ENCODE data around the gene BRD1.

Gene BRD1

DNA sequence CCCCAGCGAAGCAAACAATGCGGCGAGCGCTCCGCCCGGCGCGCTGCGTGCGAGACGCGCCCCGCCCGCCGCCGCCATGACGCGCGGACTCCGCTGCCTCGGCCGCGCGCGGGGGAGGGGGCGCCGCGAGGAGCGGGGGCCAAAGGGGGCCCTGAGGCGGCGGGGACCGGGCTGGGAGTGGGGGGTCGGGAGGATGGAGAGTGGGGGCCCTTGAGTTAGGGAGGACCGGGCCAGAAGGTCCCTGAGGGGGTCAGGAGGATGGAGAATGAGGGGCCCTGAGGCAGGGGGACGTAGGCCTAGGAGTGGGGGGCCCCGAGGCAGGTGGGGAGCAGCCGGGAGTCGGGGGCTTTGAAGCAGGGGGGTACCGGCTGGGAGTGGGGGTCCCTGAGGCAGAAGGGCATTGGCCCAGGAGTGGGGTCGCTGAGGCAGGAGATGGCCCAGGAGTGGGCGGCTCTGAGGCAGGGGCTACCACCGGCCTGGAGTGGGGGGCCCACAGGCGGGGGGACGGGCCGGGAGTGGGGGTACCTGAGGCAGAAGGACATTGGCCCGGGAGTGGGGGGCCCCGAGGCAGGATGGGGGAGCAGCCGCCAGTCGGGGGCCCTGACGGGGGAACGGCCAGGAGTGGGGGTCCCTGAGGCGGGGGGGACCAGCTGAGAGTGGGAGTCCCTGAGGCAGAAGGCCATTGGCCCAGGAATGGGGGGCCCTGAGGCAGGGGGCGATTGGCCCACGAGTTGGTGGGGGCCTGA is at the start of gene BRD1:
BRD1 (minus strand) TSS at position 21 of the 746 bp plus-strand sequence. CDS start 3,556 bp downstream, outside the sequence.
- 0 out of 2 replicates have a peak, but pooled peaks cover 4% of the 10 kb centered on the region for H3K4me1 ChIP-seq (ENCODE audit: insufficient read depth, low read length)
- H3K27ac ChIP-seq (ENCODE audit: low read length): no peak within 1 kb of the TSS

DNA sequence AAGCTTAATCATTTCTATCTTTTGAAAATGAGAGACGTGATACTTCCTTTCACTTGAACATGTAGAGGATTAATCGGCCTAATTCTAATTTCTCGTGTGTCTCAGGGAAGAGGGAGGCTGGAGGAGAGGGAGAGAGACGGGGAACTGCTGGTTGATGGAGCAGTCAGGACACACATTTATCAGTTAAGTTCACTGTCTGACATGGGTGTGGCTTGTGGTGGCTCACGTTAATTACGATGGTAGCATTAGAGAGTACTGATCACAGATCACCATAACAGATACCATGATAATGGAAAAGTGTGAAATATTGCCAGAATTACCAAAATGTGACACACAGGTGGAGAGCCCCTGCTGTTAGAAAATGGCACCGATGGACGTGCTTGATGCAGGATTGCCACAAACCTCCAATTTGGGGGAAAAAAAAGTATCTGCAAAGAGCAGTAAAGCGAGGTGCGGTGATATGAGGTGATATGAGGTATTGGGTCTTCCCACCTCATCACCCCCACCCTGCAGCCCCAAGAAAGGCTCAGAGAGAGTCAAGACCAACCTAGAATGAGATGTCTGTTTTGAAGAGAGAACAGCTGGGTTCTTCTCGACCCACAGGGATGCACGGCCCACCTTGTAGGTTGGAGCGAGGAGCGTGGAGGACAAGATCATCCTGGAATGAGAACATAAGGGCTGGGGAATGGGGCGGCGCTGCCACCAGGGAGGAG is 45.7 kb upstream of the BRD1 start:
- H3K36me3 ChIP-seq (ENCODE audit: insufficient read depth, low read depth, low read length): peaks cover 9% of the 10 kb centered on the region; the same call in 1 of the 2 replicates
- H3K27ac ChIP-seq (ENCODE audit: low read length): no peak overlapping the region
- H3K9me3 ChIP-seq (ENCODE audit: insufficient read depth, low read depth, low read length): peaks cover 5% of the 10 kb centered on the region; the same call in 1 of the 2 replicates
- H3K4me3 ChIP-seq (ENCODE audit: low read length): no peak overlapping the region
- no peaks in the 10 kb centered on the region for H3K4me1 ChIP-seq (ENCODE audit: insufficient read depth, low read length)
- no peak overlapping the region for H3K9ac ChIP-seq (ENCODE audit: low read depth, low read length)
- H3K27me3 ChIP-seq (ENCODE audit: insufficient read depth, low read length): no peaks in the 10 kb centered on the region

More for the DNA sequence above, at the start of gene BRD1:
- peak within 1 kb of the TSS; percentile 85 for H3K9ac ChIP-seq (ENCODE audit: low read depth, low read length)
- H3K9me3 ChIP-seq (ENCODE audit: insufficient read depth, low read depth, low read length): peaks cover 21% of the 10 kb centered on the region
- H3K36me3 ChIP-seq (ENCODE audit: insufficient read depth, low read depth, low read length): peaks cover 25% of the 10 kb centered on the region
- peak within 1 kb of the TSS; percentile 84 for H3K4me3 ChIP-seq (ENCODE audit: low read length)
- no peaks in the 10 kb centered on the region for H3K27me3 ChIP-seq (ENCODE audit: insufficient read depth, low read length)

DNA sequence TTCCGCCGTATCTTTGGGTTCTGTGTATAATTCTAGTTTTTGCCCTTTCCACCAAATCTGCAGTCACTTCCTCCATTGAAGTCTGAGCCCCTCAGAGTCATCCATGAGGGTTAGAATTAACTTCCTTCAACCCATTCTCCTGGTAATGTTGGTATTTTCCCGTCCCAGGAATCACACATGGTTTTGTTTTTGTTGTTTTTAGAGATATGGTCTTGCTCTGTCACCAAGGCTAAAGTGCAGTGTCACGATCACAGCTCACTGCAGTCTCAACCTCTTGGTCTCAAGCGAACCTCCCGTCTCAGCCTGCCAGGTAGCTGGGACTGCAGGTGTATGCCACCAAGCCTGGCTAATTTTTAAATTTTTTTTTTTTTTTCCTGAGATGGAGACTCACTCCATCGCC is 44.7 kb upstream of the BRD1 start:
- no peak overlapping the region for H3K4me3 ChIP-seq (ENCODE audit: low read length)
- no peaks in the 10 kb centered on the region for H3K4me1 ChIP-seq (ENCODE audit: insufficient read depth, low read length)
- no peak overlapping the region for H3K27ac ChIP-seq (ENCODE audit: low read length)
- peaks cover 5% of the 10 kb centered on the region; the same call in 1 of the 2 replicates for H3K9me3 ChIP-seq (ENCODE audit: insufficient read depth, low read depth, low read length)
- H3K27me3 ChIP-seq (ENCODE audit: insufficient read depth, low read length): no peaks in the 10 kb centered on the region
- no peak overlapping the region for H3K9ac ChIP-seq (ENCODE audit: low read depth, low read length)
- H3K36me3 ChIP-seq (ENCODE audit: insufficient read depth, low read depth, low read length): peaks cover 4% of the 10 kb centered on the region; the same call in 1 of the 2 replicates

DNA sequence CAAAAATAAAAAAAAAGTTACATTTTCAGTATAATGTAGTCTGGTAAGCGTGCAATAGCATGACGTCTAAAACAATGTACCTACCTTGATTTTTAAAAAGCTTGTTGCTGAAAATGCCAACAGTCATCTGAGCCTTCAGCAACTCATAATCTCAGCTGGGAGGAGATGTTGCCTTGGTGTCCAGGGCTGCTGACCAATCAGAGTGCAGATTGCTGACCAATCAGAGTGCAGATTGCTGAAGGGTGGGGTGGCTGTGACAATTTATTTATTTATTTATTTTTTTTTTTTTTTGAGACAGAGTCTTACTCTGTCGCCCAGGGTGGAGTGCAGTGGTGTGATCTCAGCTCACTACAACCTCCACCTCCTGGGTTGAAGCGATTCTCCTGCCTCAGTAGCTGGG is 43.8 kb upstream of the BRD1 start:
- H3K9ac ChIP-seq (ENCODE audit: low read depth, low read length): no peak overlapping the region
- peaks cover 4% of the 10 kb centered on the region; the same call in 1 of the 2 replicates for H3K4me1 ChIP-seq (ENCODE audit: insufficient read depth, low read length)
- no peaks in the 10 kb centered on the region for H3K27me3 ChIP-seq (ENCODE audit: insufficient read depth, low read length)
- H3K36me3 ChIP-seq (ENCODE audit: insufficient read depth, low read depth, low read length): no peaks in the 10 kb centered on the region
- H3K9me3 ChIP-seq (ENCODE audit: insufficient read depth, low read depth, low read length): peaks cover 5% of the 10 kb centered on the region; the same call in 1 of the 2 replicates
- H3K4me3 ChIP-seq (ENCODE audit: low read length): no peak overlapping the region
- no peak overlapping the region for H3K27ac ChIP-seq (ENCODE audit: low read length)

DNA sequence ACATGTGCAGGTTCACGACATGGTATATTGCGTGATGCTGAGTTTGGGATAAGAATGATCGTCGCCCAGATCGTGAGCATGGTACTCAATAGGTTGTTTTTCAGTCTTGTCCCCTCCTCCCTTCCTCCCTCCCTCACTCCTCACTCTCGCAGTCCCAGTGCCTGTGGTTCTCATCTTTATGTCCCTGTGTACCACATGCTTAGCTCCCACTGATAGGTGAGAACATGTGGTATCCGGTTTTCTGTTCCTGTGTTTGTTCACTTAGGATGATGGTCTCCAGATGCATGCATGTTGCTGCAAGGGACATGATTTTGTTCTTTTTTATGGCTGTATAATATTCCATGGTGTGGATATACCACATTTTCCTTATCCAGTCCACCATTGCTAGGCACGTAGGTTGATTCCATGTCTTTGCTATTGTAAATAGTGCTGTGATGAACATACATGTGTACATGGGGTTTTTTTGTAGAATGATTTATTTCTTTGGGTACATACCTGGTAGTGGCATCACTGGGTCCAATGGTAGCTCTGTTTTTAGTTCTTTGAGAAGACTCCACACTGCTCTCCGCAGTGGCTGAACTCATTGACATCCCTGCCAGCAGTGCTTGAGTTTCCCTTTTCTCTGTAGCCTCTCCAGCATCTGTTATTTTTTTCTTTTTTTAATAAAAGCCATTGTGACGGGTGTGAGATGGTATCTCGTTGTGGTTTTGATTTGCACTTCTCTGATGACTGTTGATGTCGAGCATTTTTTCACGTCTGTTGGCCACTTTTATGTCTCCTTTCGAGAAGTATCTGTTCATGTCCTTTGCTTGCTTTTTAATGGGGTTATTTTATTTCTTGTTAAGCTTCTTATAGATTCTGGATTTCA is 42.4 kb upstream of the BRD1 start:
- Histone ChIP-seq H3K27me3 (ENCODE audit: insufficient read depth, low read length) (no peaks in the 10 kb centered on the region), H3K4me3 (ENCODE audit: low read length) (no peak overlapping the region), H3K36me3 (ENCODE audit: insufficient read depth, low read depth, low read length) (no peaks in the 10 kb centered on the region), H3K4me1 (ENCODE audit: insufficient read depth, low read length) (peaks cover 6% of the 10 kb centered on the region; the same call in 1 of the 2 replicates), H3K27ac (ENCODE audit: low read length) (no peak overlapping the region), H3K9ac (ENCODE audit: low read depth, low read length) (no peak overlapping the region), H3K9me3 (ENCODE audit: insufficient read depth, low read depth, low read length) (peaks cover 15% of the 10 kb centered on the region)

DNA sequence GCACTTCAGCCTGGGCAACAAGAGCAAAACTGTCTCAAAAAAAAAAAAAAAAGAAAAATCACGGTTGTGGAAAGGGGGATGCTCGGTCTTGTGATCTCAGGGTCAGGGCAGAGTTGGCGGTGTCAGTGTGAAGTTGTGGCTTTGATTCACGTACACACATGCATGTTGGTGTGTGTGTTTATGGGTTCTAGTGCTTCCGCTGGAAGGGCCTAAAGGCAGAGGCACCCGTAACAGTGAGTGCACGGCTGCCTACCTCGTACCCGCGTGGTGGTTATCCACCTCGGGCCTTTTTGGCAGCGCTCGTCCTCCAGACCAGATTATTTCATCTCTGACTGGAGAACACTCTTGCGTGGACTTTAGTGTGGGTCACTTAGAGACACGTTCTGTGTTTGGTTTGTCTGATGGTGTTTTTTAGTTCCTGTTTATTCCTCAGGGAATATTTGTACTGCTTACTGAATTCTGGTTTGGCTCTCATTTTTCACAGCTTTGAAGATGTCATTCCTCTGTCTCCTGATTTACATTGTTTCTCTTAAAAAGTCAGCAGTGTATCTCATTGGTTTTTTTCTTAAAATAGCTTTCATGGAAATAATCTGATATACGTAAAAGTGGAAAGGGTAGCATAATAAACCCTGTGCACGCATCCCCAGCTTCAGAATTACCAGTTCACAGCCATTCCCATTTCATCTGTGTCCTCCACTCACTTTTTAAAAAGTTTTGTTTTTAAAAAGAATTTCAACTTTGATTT is 41.6 kb upstream of the BRD1 start:
- peaks cover 15% of the 10 kb centered on the region for H3K9me3 ChIP-seq (ENCODE audit: insufficient read depth, low read depth, low read length)
- H3K36me3 ChIP-seq (ENCODE audit: insufficient read depth, low read depth, low read length): no peaks in the 10 kb centered on the region
- peaks cover 6% of the 10 kb centered on the region; the same call in 1 of the 2 replicates for H3K4me1 ChIP-seq (ENCODE audit: insufficient read depth, low read length)
- H3K27ac ChIP-seq (ENCODE audit: low read length): no peak overlapping the region
- no peak overlapping the region for H3K4me3 ChIP-seq (ENCODE audit: low read length)
- no peak overlapping the region for H3K9ac ChIP-seq (ENCODE audit: low read depth, low read length)
- no peaks in the 10 kb centered on the region for H3K27me3 ChIP-seq (ENCODE audit: insufficient read depth, low read length)

DNA sequence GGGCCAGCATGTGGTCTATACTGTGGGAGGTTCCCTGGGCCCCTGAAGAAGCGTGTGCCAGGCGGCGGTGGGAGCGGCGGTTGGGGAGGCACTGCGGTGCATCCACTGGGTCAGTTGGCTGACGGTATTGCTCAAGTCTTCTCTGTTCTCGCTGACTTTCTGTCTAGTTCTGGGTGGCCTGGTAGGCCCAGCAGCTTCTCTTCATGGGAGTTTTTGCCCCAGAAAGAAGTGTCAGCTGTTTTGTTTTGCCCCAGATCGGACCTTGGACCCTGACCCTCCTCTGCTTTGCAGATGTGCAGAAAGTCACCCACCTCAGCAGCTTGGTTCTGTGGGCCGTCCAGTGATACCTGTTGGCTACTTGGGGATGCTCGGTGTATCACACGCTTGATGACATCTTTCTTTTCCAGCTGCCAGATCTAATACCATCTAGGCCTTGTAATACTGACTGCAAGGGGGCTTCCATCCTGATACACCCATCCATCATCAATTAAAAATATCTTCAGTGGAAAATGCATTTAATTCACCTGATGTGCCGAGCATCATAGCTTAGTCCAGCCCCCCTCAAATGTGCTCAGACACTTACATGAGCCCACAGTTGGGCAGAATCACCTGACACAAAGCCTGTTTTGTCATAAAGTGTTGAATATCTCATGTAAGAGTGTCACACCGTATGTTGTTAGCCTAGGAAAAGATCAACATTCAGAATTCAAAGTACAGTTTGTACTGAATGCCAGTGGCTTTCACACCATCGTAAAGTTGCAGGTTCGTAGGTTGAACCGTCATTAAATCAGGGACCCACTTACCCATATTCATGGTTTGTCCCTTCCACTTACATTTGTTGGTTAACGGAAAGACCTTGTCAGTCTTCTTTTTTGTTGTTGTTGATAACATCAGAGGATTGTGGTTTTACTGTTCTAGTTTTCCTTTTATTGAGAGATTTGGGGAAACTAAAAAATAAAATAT is 39.9 kb upstream of the BRD1 start:
- Histone ChIP-seq H3K4me3 (ENCODE audit: low read length) (no peak overlapping the region), H3K27me3 (ENCODE audit: insufficient read depth, low read length) (no peaks in the 10 kb centered on the region), H3K27ac (ENCODE audit: low read length) (no peak overlapping the region), H3K9me3 (ENCODE audit: insufficient read depth, low read depth, low read length) (peaks cover 15% of the 10 kb centered on the region), H3K4me1 (ENCODE audit: insufficient read depth, low read length) (peaks cover 6% of the 10 kb centered on the region; the same call in 1 of the 2 replicates), H3K36me3 (ENCODE audit: insufficient read depth, low read depth, low read length) (no peaks in the 10 kb centered on the region), H3K9ac (ENCODE audit: low read depth, low read length) (no peak overlapping the region)

DNA sequence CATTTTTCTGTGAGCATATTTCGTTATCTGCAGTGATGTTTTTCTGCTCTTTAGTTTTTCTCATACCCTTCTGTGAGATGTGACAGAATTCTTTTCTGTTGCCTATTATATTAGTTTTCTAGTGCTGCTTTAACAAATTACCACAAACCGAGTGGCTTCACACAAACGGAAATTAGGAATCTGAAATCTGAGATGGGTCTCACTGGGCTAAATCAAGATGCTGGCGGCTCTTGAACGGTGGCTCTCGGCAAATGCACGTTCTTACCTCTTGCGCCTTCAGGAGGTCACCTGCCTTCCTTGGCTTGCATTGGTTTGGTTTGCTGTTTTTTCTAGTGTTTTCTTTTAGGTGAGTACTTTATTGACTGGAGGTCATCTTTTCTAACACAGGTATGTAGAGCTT is 39.0 kb upstream of the BRD1 start:
- Histone ChIP-seq H3K27me3 (ENCODE audit: insufficient read depth, low read length) (no peaks in the 10 kb centered on the region), H3K4me3 (ENCODE audit: low read length) (no peak overlapping the region), H3K27ac (ENCODE audit: low read length) (no peak overlapping the region), H3K9me3 (ENCODE audit: insufficient read depth, low read depth, low read length) (peaks cover 15% of the 10 kb centered on the region), H3K36me3 (ENCODE audit: insufficient read depth, low read depth, low read length) (no peaks in the 10 kb centered on the region), H3K9ac (ENCODE audit: low read depth, low read length) (no peak overlapping the region), H3K4me1 (ENCODE audit: insufficient read depth, low read length) (peaks cover 6% of the 10 kb centered on the region; the same call in 1 of the 2 replicates)

DNA sequence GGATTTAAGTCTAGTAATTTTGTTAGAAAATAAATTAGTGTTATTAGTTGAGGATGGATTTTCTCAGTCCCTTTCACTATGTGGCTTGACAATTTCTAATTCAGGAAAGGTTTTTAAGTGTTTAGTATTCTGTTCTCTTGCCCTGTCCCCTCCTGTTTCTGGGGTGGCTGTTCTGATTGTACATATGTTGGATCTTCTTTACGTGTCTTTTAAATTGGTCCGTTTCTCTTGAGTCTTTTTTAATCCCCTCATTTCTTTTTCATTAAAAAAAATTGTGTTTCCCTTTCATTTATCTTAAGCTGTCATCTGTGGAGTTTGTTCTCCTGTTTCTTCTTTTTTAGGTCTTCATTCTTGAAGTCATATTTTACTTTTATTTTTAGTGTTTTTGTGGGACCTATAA is 38.5 kb upstream of the BRD1 start:
- Histone ChIP-seq H3K27me3 (ENCODE audit: insufficient read depth, low read length) (no peaks in the 10 kb centered on the region), H3K36me3 (ENCODE audit: insufficient read depth, low read depth, low read length) (no peaks in the 10 kb centered on the region), H3K27ac (ENCODE audit: low read length) (no peak overlapping the region), H3K4me1 (ENCODE audit: insufficient read depth, low read length) (peaks cover 6% of the 10 kb centered on the region; the same call in 1 of the 2 replicates), H3K9me3 (ENCODE audit: insufficient read depth, low read depth, low read length) (peaks cover 15% of the 10 kb centered on the region), H3K9ac (ENCODE audit: low read depth, low read length) (no peak overlapping the region), H3K4me3 (ENCODE audit: low read length) (no peak overlapping the region)

DNA sequence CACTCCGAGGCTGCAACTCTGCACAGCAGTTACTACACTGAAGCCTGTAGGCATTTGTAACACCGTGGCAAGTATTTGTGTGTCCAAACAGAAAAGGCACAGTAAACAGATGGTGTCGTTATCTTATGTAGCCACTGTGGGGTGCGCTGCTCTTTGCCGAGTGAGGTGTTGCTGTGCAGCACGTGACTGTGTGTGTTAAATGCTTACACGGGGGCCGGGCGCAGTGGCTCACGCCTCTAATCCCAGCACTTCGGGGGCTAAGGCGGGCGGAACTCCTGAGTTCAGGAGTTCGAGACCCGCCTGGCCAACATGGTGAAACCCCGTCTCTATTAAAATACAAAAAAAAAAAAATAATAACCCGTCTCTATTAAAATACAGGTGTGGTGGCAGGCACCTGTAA is 37.5 kb upstream of the BRD1 start:
- Histone ChIP-seq H3K9me3 (ENCODE audit: insufficient read depth, low read depth, low read length) (peaks cover 15% of the 10 kb centered on the region), H3K4me1 (ENCODE audit: insufficient read depth, low read length) (peaks cover 6% of the 10 kb centered on the region; the same call in 1 of the 2 replicates), H3K4me3 (ENCODE audit: low read length) (no peak overlapping the region), H3K27me3 (ENCODE audit: insufficient read depth, low read length) (no peaks in the 10 kb centered on the region), H3K36me3 (ENCODE audit: insufficient read depth, low read depth, low read length) (no peaks in the 10 kb centered on the region), H3K9ac (ENCODE audit: low read depth, low read length) (no peak overlapping the region), H3K27ac (ENCODE audit: low read length) (no peak overlapping the region)

All from iPS-20b (cell line).